A549 (cell line): ENCODE data around the gene SPATA31E1. TPM values are rescaled to one million over a fixed set of nuclear protein-coding genes. Genes with fewer than 3 reads are reported as not detected.
"Not testable (repeated sequence)": the region's sequence is repeated elsewhere in the genome, so short reads cannot be mapped to it uniquely, and the experiment has no call there.

ENCODE experiments used
- ATAC-seq, 2 experiments: fragments of 200-7000 bp in 1 of 2; fragments of >200 bp in 1 of 2; cut with Nextera tagmentation in 1 of 2; cut with Tn5 transposase in 1 of 2; 3 replicates each; pipeline versions ENCODE4 v1.8.0 to v1.9.1; 2018 to 2020; ENCODE audit warnings: mild to moderate bottlenecking in 1 of 2, moderate library complexity in 1 of 2
- CTCF ChIA-PET: fragments of 300-600 bp; sonication (Branson Sonifier 250); formaldehyde crosslinking; extraction: SDS; loops from one replicate; lab custom pipeline; 2021; ENCODE audit warnings: antibody characterized with exemption, inconsistent platforms; lab: Yijun Ruan, JAX
- POLR2A ChIA-PET: fragments of 350-600 bp; formaldehyde crosslinking; extraction: SDS; loops from one replicate; lab custom pipeline; 2021; ENCODE audit warnings: antibody characterized with exemption, inconsistent platforms; lab: Yijun Ruan, JAX
- DNase-seq, 2 experiments: peaks; one replicate each; pipeline versions ENCODE4 v3.0.0 to v3.0.0-alpha.2; 2011 to 2016; ENCODE audit warnings: low read depth in 1 of 2, low spot score in 1 of 2
- FAIRE-seq: peaks from 2 replicates; lab custom pipeline; 2011; peaks lifted over from hg19 to GRCh38; lab: Jason Lieb, UNC
- H3K27ac ChIP-seq, 2 experiments: fragments of >200 bp; sonication (Bioruptor Twin); formaldehyde crosslinking; 3 replicates each; pipeline ENCODE4 v1.5.1; 2016 to 2017
- H3K4me1 ChIP-seq: fragments of >200 bp; sonication (Bioruptor Twin); formaldehyde crosslinking; 3 replicates; pipeline ENCODE4 v1.6.1; 2016
- H3K4me2 ChIP-seq: fragments of >200 bp; sonication (Bioruptor Twin); formaldehyde crosslinking; 3 replicates; pipeline ENCODE4 v1.6.1; 2016
- H3K4me3 ChIP-seq: fragments of >200 bp; sonication (Bioruptor Twin); formaldehyde crosslinking; 3 replicates; pipeline ENCODE4 v1.5.1; 2016
- H3K9me3 ChIP-seq: fragments of >200 bp; sonication (Bioruptor Twin); formaldehyde crosslinking; 3 replicates; pipeline ENCODE4 v1.6.1; 2016
- CHD4 ChIP-seq: fragments of 200-600 bp; sonication (generic); IDR thresholded peaks from 2 replicates; pipeline ENCODE4 v1.6.1; 2016; ENCODE audit warnings: antibody characterized with exemption, mild to moderate bottlenecking, borderline replicate concordance
- EHF ChIP-seq: fragments of 250-450 bp; sonication (Bioruptor Pico); IDR thresholded peaks from 2 replicates; pipeline ENCODE4 v1.5.0; 2020; ENCODE audit warnings: mild to moderate bottlenecking
- NR3C1 ChIP-seq: fragments of >200 bp; sonication (Bioruptor Twin); formaldehyde crosslinking; IDR thresholded peaks from 3 replicates; pipeline ENCODE4 v1.6.1; 2017
- PHF8 ChIP-seq: fragments of 200-600 bp; sonication (generic); IDR thresholded peaks from 2 replicates; pipeline ENCODE4 v1.6.1; 2016; ENCODE audit warnings: low read depth, mild to moderate bottlenecking, antibody characterized with exemption, moderate library complexity, borderline replicate concordance
- TP53 ChIP-seq: fragments of 250-450 bp; sonication (Bioruptor Pico); IDR thresholded peaks from 2 replicates; pipeline ENCODE4 v1.5.0; 2021; ENCODE audit warnings: mild to moderate bottlenecking, moderate library complexity
- ZSCAN20 ChIP-seq: fragments of 250-450 bp; sonication (Bioruptor Pico); IDR thresholded peaks from 2 replicates; pipeline ENCODE4 v1.8.0; 2022; ENCODE audit warnings: mild to moderate bottlenecking, moderate library complexity
- WGBS: methylation state at CpG from one replicate; pipeline ENCODE4 v1.1.6; 2017; ENCODE audit errors: missing lambda C conversion rate; 5-methylcytosine and 5-hydroxymethylcytosine counted together
- polyA plus RNA-seq, 4 experiments: library from polyadenylated mRNA; depleted of rRNA in 3 of 4; stranded (reverse); fragments of >200 nt; fragmentation: RNase III in 1 of 4; extraction: RNeasy Plus Mini Kit Qiagen cat#74134 plus additional on column Dnase treatment in 1 of 4; gene quantifications; 2 replicates in 3 of 4; 3 replicates in 1 of 4; pipeline ENCODE4 v1.2.3, GENCODE V29; 2011 to 2017

Gene SPATA31E1
- polyA plus RNA-seq, 2 of the 4 experiments (the other 2 are of a cell fraction) = not detected

- ChIA-PET POLR2A (no interaction called here), CTCF (no interaction called here)
- DNase-seq (no peak), FAIRE-seq (no peak), ATAC-seq (no peak)
- Histone ChIP-seq H3K9me3 (no peaks in the 10 kb centered on the region), H3K4me2 (no peak overlapping the region), H3K4me3 (no peak overlapping the region), H3K27ac (no peak overlapping the region), H3K4me1 (peaks cover 8% of the 10 kb centered on the region; the same call in 2 of the 3 replicates)
- TF ChIP-seq NR3C1 (no peak), ZSCAN20 (no peak), PHF8 (no peak), TP53 (CRISPR knock-in tag) (no peak), EHF (CRISPR knock-in tag) (no peak), CHD4 (no peak)
- WGBS = 45% methylated on average over 3 of the region's 3 CpGs
Measured at GRCh38 chr9:87910821-87911220, 28.1 kb downstream of the SPATA31E1 start.

- H3K4me1 ChIP-seq, FAIRE-seq, H3K4me2 ChIP-seq, POLR2A ChIA-PET, CTCF ChIA-PET, ATAC-seq, DNase-seq, H3K4me3 ChIP-seq, H3K27ac ChIP-seq, H3K9me3 ChIP-seq: not testable (repeated sequence)
- WGBS = no CpG with 5 or more reads among the region's 8 CpGs
Measured at GRCh38 chr9:87917662-87918061, 35.0 kb downstream of the SPATA31E1 start, which contains the start of gene SPATA31C1. Gene SPATA31C1 (plus strand): TSS chr9:87917962.

- POLR2A ChIA-PET = not testable (repeated sequence)
Measured at GRCh38 chr9:87919013-87919412, 36.3 kb downstream of the SPATA31E1 start.

GRCh38 chr9:87921561-87921960, 38.9 kb downstream of the SPATA31E1 start:
- CTCF ChIA-PET, ATAC-seq, FAIRE-seq, H3K4me3 ChIP-seq, H3K4me1 ChIP-seq, H3K27ac ChIP-seq, DNase-seq, H3K4me2 ChIP-seq, H3K9me3 ChIP-seq, POLR2A ChIA-PET: not testable (repeated sequence)
- WGBS = 70% methylated on average over 8 of the region's 8 CpGs

More at GRCh38 chr9:87919013-87919412, 36.3 kb downstream of the SPATA31E1 start:
- ATAC-seq, H3K27ac ChIP-seq, DNase-seq, H3K9me3 ChIP-seq, FAIRE-seq, H3K4me1 ChIP-seq, CTCF ChIA-PET, H3K4me3 ChIP-seq, H3K4me2 ChIP-seq: not testable (repeated sequence)
- WGBS = 86% methylated on average over 12 of the region's 13 CpGs

- H3K4me1 ChIP-seq, ATAC-seq, FAIRE-seq, H3K9me3 ChIP-seq, CTCF ChIA-PET, H3K4me2 ChIP-seq, H3K27ac ChIP-seq, DNase-seq, H3K4me3 ChIP-seq, POLR2A ChIA-PET: not testable (repeated sequence)
- 69% methylated on average over 6 of the region's 10 CpGs for WGBS
Measured at GRCh38 chr9:87923012-87923411, 40.3 kb downstream of the SPATA31E1 start.

GRCh38 chr9:87924851-87925250, 42.2 kb downstream of the SPATA31E1 start:
- WGBS = 80% methylated on average over 10 of the region's 10 CpGs
- H3K4me3 ChIP-seq, DNase-seq, H3K4me1 ChIP-seq, FAIRE-seq, H3K9me3 ChIP-seq, H3K4me2 ChIP-seq, CTCF ChIA-PET, POLR2A ChIA-PET, H3K27ac ChIP-seq: not testable (repeated sequence)
- ATAC-seq = 0 out of 6 replicates have a peak, but pooled peaks of 1 of the 2 experiments have one; percentile 40

- FAIRE-seq, DNase-seq, POLR2A ChIA-PET, H3K4me2 ChIP-seq, CTCF ChIA-PET, H3K9me3 ChIP-seq, H3K4me1 ChIP-seq, ATAC-seq, H3K27ac ChIP-seq, H3K4me3 ChIP-seq: not testable (repeated sequence)
Measured at GRCh38 chr9:87929152-87929551, 46.5 kb downstream of the SPATA31E1 start.

- POLR2A ChIA-PET, H3K4me2 ChIP-seq, H3K4me1 ChIP-seq, H3K27ac ChIP-seq, ATAC-seq, H3K4me3 ChIP-seq, H3K9me3 ChIP-seq, DNase-seq, FAIRE-seq, CTCF ChIA-PET: not testable (repeated sequence)
- 67% methylated on average over 7 of the region's 7 CpGs for WGBS
Measured at GRCh38 chr9:87934444-87934843, 51.8 kb downstream of the SPATA31E1 start.

- 63% methylated on average over 4 of the region's 12 CpGs for whole genome bisulfite sequencing
- ATAC-seq, H3K4me2 ChIP-seq, FAIRE-seq, POLR2A ChIA-PET, H3K4me3 ChIP-seq, H3K9me3 ChIP-seq, H3K27ac ChIP-seq, DNase-seq, CTCF ChIA-PET, H3K4me1 ChIP-seq: not testable (repeated sequence)
Measured at GRCh38 chr9:87937352-87937751, 54.7 kb downstream of the SPATA31E1 start.

GRCh38 chr9:87937918-87938317, 55.2 kb downstream of the SPATA31E1 start:
- POLR2A ChIA-PET, H3K9me3 ChIP-seq, FAIRE-seq, H3K4me2 ChIP-seq, DNase-seq, CTCF ChIA-PET, H3K4me1 ChIP-seq, H3K4me3 ChIP-seq, H3K27ac ChIP-seq, ATAC-seq: not testable (repeated sequence)
- whole genome bisulfite sequencing = 66% methylated on average over 7 of the region's 9 CpGs

- no CpG with 5 or more reads among the region's 12 CpGs for WGBS
- H3K9me3 ChIP-seq, H3K4me1 ChIP-seq, FAIRE-seq, H3K4me2 ChIP-seq, POLR2A ChIA-PET, ATAC-seq, H3K4me3 ChIP-seq, DNase-seq, H3K27ac ChIP-seq, CTCF ChIA-PET: not testable (repeated sequence)
Measured at GRCh38 chr9:87938336-87938735, 55.7 kb downstream of the SPATA31E1 start.
